Fibroblast of pulmonary artery (primary cell): ENCODE results near the gene ACSM2B.
"Not testable (repeated sequence)": the region's sequence is repeated elsewhere in the genome, so short reads cannot be mapped to it uniquely, and the experiment has no call there.

ENCODE experiments used
- DNase-seq: peaks from one replicate; pipeline ENCODE4 v3.0.0-alpha.2; 2010; ENCODE audit warnings: low read depth
- H3K4me3 ChIP-seq: replicated peaks from 2 replicates; pipeline ENCODE4 v1.5.1; 2011; ENCODE audit warnings: low read depth, mild to moderate bottlenecking, control low read depth, low read length, moderate library complexity
- TF ChIP-seq, protein P1 (sequence below): IDR thresholded peaks from 2 replicates; pipeline ENCODE4 v1.5.1; 2011; ENCODE audit warnings: mild to moderate bottlenecking, control low read depth, low read length, inconsistent platforms; ENCODE audit errors: missing control alignments

The ACSM2B gene

DNA sequence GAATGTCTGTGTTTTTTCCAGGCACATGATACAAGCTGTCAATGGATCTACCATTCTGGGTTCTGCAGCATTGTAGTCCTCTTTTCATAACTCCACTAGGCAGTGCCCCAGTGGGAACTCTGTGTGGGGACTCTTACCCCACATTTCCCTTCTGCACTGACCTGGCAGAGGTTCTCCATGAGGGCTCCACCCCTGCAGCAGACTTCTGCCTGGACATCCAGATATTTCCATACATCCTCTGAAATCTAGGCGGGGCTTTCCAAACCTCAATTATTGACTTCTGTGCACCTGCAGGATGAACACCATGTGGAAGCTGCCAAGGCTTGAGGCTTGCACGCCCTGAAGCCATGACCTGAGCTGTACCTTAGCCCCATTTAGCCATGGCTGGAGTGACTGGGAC lies 68.9 kb downstream of the ACSM2B start:
- TF ChIP-seq, protein P1, sequence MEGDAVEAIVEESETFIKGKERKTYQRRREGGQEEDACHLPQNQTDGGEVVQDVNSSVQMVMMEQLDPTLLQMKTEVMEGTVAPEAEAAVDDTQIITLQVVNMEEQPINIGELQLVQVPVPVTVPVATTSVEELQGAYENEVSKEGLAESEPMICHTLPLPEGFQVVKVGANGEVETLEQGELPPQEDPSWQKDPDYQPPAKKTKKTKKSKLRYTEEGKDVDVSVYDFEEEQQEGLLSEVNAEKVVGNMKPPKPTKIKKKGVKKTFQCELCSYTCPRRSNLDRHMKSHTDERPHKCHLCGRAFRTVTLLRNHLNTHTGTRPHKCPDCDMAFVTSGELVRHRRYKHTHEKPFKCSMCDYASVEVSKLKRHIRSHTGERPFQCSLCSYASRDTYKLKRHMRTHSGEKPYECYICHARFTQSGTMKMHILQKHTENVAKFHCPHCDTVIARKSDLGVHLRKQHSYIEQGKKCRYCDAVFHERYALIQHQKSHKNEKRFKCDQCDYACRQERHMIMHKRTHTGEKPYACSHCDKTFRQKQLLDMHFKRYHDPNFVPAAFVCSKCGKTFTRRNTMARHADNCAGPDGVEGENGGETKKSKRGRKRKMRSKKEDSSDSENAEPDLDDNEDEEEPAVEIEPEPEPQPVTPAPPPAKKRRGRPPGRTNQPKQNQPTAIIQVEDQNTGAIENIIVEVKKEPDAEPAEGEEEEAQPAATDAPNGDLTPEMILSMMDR, result no peak
- no peak overlapping the region for H3K4me3 ChIP-seq
- no peak for DNase-seq

DNA sequence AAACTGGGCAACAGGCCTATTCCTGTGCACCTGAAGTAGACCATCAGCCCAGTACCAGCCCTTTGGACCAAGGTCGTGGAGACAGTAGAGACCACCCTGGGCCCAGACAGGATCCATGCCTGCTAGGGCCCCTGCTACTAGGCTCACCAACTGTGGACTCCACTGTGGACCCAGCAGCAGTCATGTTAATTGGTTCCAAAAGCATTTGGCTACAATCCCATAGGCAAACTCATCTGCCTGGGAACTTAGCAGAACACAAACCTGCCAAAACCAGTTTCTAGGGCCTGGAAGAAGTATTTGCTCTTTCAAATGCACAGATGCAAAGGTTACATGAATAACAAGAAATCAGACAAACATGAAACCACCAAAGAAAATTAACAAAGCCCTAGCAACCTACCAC lies 71.7 kb downstream of the ACSM2B start:
- no peak for DNase-seq
- H3K4me3 ChIP-seq, result no peak overlapping the region
- TF ChIP-seq, protein P1, result no peak

DNA sequence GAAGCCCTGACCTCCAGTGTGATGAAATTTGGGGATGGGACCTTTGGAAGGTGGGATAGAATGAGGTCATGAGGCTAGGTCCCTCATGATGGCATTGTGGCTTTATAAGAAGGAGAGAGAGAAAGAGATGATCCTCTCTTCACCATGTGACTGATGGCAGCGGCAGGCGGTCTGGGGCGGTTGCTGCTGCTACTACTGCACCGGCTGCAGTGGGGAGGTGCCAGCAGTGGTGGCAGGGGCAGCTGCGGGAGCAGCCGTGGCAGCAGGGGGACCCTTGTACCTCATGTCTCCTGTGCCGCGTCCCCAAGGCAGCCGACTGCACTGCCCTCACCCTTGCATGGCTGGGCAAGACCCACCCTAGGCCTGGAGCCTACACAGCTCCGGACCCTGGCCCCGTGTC lies 84.7 kb downstream of the ACSM2B start:
- not testable (repeated sequence) for H3K4me3 ChIP-seq, DNase-seq

DNA sequence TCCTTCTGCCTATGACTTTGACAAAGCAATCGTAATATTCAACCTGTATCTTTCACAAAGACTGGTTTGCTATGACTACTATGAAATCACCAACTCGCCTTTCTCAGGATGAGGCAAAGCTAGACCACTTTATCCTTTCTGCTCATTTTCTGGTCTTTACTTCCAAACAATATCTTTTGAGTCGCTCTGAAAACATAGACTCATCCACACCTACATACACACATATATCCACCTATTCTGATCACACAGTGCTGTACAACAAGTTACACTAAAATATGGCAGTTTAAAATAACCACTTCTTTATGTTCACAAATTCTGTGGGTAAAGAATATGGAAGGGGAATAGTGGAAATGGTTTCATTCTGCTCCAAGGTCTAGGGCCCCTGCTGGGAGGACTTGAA lies 85.2 kb downstream of the ACSM2B start:
- not testable (repeated sequence) for DNase-seq, H3K4me3 ChIP-seq
